CMK (cell line): ENCODE data around the gene ZC3HAV1.
"Not testable (repeated sequence)": the region's sequence is repeated elsewhere in the genome, so short reads cannot be mapped to it uniquely, and the experiment has no call there.

ENCODE experiments used
- DNase-seq: peaks from one replicate; pipeline ENCODE4 v3.0.0-alpha.2; 2010; ENCODE audit warnings: low read depth

Gene ZC3HAV1

DNA sequence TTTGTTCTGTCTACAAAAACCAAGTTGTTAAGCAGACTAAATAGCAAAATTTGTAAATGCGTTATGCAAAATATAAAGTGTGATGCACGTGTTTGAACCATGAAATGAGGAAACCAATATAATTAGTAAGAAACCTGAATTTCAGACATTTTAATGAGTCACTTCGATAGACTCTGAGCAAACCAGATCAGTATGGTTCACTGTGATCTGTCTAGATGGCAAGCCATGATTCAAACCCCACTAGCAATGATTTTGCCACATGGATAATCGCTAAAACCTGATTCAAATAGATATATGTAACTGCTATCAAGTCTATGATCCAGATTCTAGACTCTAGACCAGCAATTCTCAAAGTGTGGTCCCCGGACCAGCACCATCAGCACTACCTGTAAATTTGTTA, 24.8 kb downstream of the ZC3HAV1 start:
- DNase-seq = no peak

DNA sequence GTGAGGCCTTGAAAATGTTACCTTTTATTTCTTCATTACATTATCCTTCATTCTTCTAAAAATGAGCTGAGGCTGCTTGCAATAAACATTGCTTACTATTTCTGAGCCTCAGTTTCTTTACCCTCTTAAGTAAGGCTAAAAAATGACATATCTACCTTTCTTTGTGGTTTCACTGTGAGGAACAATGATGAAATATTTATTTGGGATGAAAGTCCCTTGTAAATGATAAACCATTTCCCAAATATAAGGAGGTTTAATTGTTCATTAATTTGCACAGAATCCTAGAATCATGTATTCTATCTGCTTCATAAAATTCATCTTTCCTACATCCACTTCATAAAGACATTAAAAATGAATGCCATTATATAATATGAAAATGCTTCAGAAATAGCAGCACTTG, 27.9 kb downstream of the ZC3HAV1 start:
- no peak for DNase-seq

DNA sequence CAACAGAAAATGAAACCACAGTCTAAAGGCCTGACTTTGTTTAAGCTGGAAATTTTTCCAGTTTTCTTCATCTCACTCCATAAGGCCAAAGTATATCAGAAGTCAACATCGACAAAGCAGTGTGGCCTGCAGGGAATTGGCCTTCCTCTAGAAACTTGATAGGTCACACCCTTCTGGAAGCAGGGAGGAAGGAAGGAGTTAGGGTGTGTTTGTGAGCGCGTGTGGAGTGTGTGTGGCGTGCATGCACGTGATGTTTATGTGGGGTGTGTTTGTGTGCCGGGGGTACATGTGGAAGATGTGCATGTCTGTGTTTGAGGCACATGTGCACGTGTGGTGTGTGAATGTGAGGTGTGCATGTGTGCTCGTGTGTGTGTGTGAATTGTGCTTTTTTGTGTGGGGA, 28.6 kb downstream of the ZC3HAV1 start:
- DNase-seq = no peak

DNA sequence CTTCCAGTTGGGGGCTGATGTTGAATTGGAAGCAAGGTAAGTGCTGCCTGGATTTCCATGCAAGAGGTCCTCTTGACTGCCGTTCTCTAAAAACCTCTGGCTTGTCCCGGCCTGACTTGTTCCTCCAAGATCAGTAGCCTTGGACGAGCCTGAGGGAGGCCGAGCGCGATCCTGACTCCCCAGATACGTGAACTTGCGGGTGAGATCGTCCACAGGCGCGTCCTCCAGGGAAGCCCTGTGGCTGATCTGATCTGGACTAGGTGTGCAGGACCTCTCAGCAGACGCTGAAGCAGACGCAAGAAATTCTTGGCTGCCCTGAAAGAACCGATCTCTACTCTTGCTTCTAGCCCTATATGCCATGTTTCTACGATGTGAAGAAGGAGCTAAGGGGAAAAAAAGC, 29.7 kb downstream of the ZC3HAV1 start:
- DNase-seq = no peak

DNA sequence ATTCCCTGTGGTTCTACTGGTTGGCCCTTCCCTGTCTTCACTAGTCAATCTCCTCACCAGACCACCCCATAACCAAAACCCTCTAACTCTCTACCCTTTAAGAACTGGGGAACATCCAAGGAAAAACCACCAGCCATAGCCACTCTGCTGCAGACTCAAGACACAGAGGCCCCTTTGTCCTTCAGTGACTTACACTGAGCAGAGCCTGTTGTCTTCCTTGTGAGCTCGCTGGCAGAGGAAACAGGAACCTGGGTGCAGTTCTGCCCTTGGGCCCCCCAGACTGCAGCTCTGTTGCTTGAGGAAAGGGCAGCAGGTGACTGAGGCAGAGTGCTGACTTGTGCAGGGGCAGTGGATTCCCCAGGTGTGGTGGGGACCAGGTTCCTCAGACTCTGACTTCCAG, 30.6 kb downstream of the ZC3HAV1 start:
- no peak for DNase-seq

DNA sequence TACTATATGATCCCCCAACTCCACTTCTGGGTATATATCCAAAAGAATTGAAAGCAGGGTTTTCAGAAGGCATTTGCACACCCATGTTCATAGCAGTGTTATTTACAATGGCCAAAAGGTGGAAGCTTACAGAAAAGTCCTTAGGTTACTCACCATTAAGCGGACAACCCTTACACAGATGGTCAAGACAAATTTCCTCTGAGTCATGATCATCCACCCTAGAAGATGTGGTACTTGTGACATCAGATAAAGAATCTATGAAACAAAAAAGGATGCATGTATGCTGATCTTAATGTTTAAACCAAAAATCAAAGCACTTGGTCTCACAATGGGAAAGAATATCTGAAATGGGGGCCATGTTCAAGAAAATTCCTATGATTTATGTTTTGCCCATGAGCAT, 31.1 kb downstream of the ZC3HAV1 start:
- no peak for DNase-seq

DNA sequence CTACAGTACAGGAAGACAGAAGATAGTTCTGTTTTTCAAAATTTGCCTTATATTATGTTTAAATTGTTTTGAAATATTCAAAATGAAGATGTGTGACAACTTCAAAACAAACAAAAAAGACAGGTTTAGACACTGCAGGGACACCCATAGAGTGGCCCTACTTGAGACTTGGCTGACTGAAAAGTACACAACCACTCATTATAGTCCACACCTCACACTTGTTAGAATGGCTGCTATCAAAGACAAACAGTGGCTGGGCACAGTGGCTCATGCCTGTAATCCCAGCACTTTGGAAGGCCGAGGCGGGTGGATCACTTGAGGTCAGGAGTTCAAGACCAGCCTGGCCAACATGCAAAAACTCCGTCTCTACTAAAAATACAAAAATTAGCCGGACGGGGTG, 31.8 kb downstream of the ZC3HAV1 start:
- not testable (repeated sequence) for DNase-seq

DNA sequence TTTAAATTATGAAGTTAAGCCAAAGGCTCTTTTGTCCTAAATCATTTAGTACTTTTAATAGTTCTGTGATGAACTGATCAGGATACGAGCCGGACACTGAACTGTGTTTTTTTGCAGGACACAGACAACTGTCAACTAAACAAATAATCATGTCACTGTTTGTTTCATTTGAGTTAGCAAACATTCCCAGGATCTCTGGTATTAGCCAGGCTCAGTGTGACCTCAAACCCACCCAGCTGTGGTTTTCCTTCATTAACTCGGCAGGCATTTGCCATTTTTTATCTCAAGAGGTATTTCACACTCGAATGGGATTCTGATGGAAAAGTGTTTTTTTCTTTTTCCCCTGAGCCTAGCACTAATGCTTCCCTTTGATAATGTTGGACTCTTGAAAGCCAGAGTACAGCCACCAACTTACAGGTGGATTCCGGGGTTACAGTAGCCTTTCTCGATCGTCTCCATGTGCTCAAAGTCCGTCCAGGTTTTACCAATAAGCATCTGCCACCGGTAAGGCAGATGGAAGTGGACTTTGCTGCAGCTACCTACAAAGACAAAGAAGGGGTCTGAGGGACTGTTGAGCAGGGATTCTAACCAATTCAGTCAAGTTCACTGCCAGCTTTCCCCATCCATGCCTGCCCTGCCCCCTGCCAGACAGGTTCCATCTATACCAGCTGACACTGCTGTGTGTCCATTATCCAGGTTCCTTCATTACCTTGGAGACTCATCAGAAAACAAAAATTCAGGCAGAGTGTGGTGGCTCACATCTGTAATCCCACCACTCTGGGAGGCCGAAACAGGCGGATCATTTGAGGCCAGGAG, 33.4 kb downstream of the ZC3HAV1 start:
- DNase-seq = no peak

DNA sequence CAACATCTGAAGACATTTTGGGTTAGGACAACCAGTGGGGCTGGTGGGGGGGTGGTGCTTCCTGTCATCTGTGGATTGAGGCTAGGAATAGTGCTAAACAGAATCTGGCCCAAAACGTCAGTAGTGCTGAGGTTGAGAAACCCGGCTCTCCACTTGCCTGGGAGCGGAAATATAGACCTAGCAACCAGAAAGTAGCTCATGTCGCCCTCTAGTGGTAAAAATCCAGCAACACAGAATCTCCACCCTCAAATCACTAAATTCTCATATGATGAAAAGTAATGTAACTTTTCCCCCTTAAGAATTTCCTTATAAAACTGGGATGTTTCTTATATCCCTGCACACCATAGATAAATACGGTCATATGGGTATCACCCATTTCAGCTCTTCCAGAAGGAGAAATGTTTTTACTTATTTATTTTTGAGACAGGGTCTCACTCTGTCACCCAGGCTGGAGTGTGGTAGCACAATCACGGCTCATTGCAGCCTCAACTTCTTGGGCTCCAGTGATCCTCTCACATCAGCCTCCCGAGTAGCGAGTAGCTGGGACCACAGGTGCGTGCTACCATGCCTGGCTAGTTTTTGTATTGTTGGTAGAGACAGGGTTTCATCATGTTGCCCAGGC, 34.4 kb downstream of the ZC3HAV1 start:
- no peak for DNase-seq

DNA sequence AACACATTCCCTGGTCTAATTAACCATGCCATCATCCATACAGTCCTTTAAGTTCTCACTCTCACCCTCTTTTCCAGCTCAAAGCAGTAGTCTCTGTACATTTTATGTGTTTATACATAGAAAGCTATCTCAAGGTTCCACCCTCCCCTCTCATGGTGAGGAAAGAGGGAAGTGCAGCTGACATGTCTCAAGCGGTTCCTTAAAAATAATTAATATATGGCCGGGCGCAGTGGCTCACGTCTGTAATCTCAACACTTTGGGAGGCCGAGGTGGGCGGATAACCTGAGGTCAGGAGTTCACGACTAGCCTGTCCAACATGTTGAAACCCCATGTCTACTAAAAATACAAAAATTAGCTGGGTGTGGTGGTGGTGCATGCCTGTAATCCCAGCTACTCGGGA, 36.7 kb downstream of the ZC3HAV1 start:
- no peak for DNase-seq

DNA sequence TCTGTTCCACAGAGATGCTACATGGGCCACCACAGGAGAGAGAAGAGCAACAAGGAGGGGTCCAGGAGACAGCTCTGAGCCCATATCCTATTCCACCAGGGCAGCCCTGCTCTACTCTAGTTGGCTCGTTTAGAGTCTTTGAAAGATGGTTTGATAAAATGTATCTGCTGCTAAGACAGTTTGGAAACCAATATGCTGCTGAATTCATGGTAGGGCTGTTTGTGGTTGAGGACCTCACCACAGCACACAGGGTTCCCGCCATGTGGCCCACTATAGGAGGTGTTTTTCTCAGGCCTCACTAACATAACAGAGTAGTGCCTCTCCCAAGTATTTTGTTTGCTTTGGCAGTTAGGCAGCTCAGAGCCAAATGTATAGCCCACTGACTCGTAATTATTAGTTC, 37.8 kb downstream of the ZC3HAV1 start:
- DNase-seq = no peak

DNA sequence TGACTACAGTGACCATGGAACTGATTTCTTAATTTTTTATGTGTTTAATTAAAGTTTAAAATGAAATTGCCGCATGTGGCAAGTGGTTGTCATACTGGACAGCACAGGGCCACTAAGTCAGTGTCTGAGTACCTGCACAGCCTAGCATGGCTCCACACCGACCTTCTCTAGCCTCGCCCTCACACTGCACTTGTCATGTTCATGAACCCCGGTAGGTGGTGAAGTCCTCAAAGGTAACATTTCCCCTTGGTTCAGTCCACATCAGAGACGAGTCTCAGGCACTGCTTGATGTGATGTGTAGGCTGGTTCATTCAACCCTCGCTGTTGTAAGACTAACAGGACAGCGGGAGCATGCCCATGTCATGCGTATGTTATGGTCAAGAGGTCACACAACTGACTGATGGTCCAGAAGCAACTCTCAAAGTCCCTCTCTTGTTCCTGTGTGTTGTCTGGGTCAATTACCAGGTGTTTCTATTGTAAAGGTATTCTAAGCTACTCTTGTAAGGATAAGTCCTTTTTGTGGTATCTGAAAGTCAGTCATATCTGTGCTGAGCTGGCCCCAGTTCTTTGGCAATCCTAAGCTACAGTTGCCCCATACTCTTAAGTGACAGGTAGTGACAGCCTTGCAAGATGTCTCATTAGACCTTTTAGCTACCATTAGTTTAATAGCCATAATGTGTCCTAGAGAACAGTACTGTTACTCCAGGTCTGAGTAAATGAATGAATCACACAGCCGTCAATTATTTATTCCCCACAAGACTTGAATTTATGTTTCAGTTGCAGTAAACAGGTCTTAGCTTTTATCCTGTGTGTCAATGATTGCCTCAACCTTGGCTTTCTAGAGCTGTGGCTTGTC, 40.7 kb downstream of the ZC3HAV1 start:
- DNase-seq = no peak

DNA sequence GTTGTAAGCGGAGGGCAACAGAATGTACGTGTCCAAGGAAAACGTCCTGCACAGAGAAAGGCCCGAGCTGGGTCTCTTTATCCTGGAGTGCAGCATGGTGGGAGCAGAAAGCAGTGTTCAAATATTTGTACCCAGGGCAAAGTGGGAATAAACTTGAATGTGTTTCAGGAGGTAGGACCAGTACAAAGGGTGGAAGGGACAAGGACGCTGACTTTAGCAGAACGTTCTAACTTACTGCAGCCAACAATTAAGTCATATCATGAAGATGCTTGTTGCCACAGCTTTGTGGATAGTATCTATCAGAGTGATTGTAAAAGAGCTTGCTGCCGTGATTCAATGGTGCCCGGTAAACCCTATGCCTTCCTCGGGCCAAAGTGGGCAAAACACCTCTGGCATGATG, 43.2 kb downstream of the ZC3HAV1 start:
- DNase-seq = no peak

DNA sequence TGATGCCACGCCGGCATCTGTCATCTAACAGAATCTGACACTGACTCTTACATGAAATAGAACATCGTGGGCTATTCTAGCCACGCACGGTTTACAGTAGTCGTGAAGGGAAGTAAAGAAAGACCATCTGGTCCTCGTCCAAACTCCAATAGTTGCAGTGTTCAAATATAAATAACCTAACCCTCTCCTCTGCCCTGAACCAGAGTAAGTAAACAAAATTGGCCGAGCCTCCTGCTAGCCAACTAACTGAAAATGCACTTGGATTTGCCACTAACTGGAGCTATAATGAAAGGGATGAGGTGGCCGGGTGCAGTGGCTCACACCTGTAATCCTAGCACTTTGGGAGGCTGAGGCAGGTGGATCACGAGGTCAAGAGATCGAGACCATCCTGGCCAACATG, 44.2 kb downstream of the ZC3HAV1 start:
- no peak for DNase-seq

DNA sequence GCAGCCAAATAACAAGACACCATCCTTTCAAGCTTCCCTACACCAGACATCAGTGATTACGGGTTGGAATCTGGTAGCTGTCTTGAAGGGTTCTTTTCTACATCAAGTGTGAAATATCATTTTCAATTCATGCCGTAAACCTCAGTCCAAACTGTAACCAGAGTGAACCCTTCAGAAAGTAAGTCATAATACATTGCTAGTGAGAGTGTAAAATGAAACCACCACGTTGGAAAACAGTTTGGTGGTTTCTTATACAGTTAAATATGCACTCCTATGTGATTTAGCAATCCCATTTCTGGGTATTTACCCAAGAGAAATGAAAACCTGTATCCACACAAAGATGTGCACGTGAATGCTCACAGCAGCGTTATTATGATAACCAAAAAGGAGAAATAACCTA, 48.1 kb downstream of the ZC3HAV1 start:
- DNase-seq = no peak

DNA sequence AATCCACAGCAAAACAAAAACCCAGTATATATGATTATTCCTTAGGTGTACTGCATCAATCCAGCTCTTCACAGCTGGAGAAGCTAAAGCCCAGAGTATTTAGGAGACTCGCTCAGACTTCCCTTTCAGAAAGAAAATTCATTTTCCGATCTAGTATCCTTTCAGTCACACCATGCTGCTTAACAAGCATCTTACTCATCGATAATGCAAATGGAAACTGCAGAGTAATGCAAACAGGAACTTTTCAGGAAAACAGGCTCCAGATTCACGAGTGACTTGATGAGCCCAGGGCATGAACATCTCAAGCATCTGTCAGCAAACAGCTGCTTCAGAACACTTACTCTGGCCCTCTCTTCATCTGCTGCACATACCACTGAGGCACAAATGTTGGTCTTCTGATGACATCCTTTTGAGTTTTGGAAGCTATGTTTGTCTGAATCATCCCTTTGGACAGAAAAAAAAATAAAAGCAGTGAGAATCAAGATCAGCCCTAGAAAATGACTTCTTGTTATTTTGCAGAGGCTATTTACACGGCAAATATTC, 48.8 kb downstream of the ZC3HAV1 start:
- DNase-seq = no peak

DNA sequence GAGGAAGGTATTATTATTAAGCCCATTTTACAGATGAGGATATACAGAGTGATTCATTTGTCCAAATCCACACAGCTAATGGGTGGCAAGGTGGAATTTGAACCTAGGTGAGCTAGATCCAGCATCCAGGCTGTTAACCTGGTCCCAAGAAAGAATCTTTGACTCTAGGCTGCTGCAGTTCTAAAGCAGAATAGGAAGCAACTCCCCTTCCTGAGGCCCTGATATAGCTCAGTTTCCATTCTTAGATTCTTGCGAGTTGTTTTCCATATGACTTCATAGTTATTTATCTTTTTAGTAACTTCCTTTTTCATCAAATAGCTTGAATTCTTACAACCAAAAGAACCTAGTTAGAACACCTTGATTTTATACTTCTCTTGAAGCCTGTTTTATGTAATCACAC, 49.6 kb downstream of the ZC3HAV1 start:
- no peak for DNase-seq

DNA sequence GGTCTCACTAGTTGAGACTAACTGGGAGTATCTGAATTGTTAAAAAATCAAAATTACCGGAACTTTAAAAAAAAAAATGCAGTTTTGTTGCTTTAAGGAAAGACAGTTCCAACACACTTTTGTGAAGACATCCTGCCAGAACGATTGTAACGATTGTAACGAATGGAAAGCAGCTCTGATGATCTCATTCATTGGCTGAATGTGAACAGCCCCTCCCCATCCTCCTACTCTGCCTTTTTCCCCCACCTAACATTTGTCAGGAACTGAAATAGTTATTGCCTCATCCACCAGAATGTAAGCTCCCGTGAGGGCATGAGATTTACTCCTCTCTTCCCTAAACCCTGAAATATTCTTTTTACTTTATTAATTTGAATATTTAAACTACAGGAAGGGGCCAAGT, 50.6 kb downstream of the ZC3HAV1 start:
- no peak for DNase-seq

DNA sequence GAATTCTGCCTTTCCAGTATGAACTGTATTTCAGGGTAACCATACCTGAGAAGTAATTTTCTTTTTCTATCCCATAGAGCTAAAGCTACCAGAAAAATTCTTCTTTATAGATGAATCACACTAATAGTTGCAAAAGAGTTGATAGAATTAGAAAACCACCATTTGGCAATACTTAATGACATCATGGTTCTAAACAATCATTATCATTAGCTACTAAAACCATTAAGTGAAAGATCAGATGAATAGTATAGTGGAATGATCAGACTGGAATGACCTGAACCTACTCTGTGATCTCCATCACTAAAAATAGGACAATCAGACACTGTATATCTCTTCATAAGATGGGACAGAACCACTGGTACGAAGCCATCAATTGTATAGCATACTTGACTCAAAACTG, 53.8 kb downstream of the ZC3HAV1 start:
- no peak for DNase-seq

DNA sequence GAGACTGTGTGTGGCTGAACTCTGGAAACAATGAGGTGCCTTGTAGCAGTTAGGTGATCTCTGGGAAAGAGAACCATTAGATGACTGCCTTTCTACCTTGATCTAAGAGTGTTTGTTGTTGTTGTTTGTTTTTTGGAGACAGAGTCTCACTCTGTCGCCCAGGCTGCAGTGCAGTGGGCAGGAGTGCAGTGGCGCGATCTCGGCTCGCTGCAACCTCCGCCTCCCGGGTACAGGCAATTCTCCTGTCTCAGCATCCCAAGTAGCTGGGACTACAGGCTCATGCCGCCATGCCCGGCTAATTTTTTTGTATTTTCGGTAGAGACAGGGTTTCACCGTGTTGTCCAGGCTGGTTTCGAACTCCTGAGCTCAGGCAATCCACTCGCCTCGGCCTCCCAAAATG, 54.9 kb downstream of the ZC3HAV1 start:
- not testable (repeated sequence) for DNase-seq

DNA sequence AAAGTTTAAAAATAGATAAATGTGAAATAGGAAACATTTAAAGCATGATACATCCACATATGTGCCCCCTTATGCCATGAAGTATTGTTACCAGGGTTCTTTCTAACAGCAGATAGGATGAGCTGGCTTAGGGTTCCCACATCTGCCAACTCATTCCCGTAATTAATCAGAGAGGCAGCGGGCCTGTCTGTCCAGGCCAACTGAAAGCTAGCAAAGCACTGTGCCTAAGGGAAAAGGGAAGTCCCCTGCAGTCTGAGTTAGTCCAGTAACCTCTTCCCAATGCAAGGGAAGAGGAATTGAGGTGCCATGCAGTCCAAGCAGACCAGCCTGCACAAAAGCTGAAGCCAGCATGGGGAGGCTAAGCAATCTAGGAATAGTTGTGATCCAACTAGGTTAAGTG, 55.4 kb downstream of the ZC3HAV1 start:
- DNase-seq = no peak

DNA sequence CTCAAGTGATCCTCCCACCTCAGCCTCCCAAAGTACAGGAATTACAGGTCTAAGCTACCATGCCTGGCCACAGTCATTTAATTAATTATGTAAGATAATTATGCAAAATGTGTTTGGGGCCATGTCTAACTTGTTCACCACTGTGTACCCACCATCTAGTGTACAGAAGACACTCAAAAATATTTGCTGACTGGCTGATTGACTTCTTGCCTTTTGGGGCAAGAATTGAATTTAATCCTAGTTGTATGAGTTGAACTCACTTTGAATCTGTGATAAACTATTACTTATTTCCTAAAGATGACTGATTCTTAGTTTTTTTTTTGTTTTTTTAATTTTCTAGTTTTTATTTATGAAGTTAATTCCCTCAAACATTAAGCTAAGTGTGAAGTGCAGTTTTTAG, 57.9 kb downstream of the ZC3HAV1 start:
- DNase-seq = no peak

DNA sequence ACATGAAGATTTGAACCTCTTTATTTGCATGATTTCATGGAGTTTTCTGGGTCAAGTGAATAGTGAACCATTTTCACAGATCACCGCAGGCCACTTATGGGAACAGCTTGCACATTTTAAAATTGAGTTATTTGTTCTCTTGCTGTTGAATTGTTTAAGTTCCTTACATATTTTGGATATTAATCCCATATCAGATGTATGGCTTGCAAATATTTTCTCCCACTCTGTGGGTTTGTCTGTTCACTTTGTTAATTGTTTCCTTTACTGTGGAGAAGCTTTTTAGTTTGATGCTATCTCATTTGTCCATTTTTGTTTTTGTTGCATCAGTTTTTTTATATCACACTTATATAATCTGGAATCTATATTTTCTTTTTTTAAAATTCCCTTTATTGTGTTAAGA, 59.6 kb downstream of the ZC3HAV1 start:
- DNase-seq = no peak
